Neural cell (in vitro differentiated cells): ENCODE measurements around the gene POLE2. TPM values are rescaled to one million over a fixed set of nuclear protein-coding genes. Genes with fewer than 3 reads are reported as not detected.

Experiments used
- H2AFZ ChIP-seq: fragments of 200-600, 300-800 bp; sonication (generic), shearing (Covaris generic); 2 replicates; pipeline ENCODE4 v1.6.0; 2014; ENCODE audit warnings: low read depth, mild to moderate bottlenecking, antibody characterized with exemption, low read length, moderate library complexity
- H3F3A ChIP-seq: fragments of 200-600 bp; shearing (Covaris generic); 2 replicates; pipeline ENCODE4 v1.6.1; 2016; ENCODE audit warnings: mild to moderate bottlenecking, moderate library complexity, mixed read lengths, antibody characterized with exemption, low read length; ENCODE audit not compliant: insufficient read depth, poor library complexity, severe bottlenecking
- H3K27ac ChIP-seq: fragments of 200-600, 300-800 bp; sonication (generic), shearing (Covaris generic); 2 replicates; pipeline ENCODE4 v1.5.1; 2014; ENCODE audit warnings: mild to moderate bottlenecking, low read length, moderate library complexity
- H3K27me3 ChIP-seq: fragments of 300-800, 200-600 bp; sonication (generic), shearing (Covaris generic); 2 replicates; pipeline ENCODE4 v1.6.0; 2014; ENCODE audit warnings: mild to moderate bottlenecking, low read depth, low read length, moderate library complexity; ENCODE audit not compliant: insufficient read depth
- H3K36me3 ChIP-seq: fragments of 300-800, 200-600 bp; sonication (generic), shearing (Covaris generic); 2 replicates; pipeline ENCODE4 v1.5.1; 2014; ENCODE audit warnings: mild to moderate bottlenecking, antibody characterized with exemption, low read length, moderate library complexity; ENCODE audit not compliant: insufficient read depth
- H3K4me2 ChIP-seq: fragments of 300-800, 200-600 bp; sonication (generic), shearing (Covaris generic); 2 replicates; pipeline ENCODE4 v1.6.0; 2014; ENCODE audit warnings: mild to moderate bottlenecking, low read length
- H3K4me3 ChIP-seq: fragments of 300-800, 200-600 bp; sonication (generic), shearing (Covaris generic); 2 replicates; pipeline ENCODE4 v1.5.1; 2014; ENCODE audit warnings: mild to moderate bottlenecking, low read length, moderate library complexity
- H3K79me2 ChIP-seq: fragments of 200-600 bp; shearing (Covaris generic); replicated peaks from 2 replicates; pipeline ENCODE4 v1.6.0; 2014; ENCODE audit warnings: mild to moderate bottlenecking, low read length, moderate library complexity; ENCODE audit not compliant: insufficient read depth
- H3K9ac ChIP-seq: fragments of 300-800, 200-600 bp; sonication (generic), shearing (Covaris generic); 2 replicates; pipeline ENCODE4 v1.6.1; 2016; ENCODE audit warnings: mild to moderate bottlenecking, low read length, mixed read lengths
- H3K9me2 ChIP-seq: fragments of 200-600 bp; shearing (Covaris generic); 2 replicates; pipeline ENCODE4 v1.6.1; 2016; ENCODE audit warnings: mild to moderate bottlenecking, low read length, mixed read lengths; ENCODE audit not compliant: insufficient read depth
- H3K9me3 ChIP-seq: fragments of 200-600, 300-800 bp; sonication (generic), shearing (Covaris generic); 2 replicates; pipeline ENCODE4 v1.6.1; 2016; ENCODE audit warnings: mild to moderate bottlenecking, mixed run types, low read length, moderate library complexity, mixed read lengths
- H4K20me1 ChIP-seq: fragments of 200-600 bp; shearing (Covaris generic); 2 replicates; pipeline ENCODE4 v1.6.1; 2016; ENCODE audit warnings: mild to moderate bottlenecking, mixed run types; ENCODE audit not compliant: insufficient read depth
- EP300 ChIP-seq: fragments of 450-650 bp; conservative IDR thresholded peaks from 2 replicates; pipeline ENCODE4 v1.6.1; 2014; ENCODE audit warnings: antibody characterized with exemption, mild to moderate bottlenecking, moderate library complexity; ENCODE audit not compliant: poor library complexity, severe bottlenecking
- EZH2 ChIP-seq: fragments of 200-600, 300-800 bp; shearing (Covaris generic), sonication (generic); IDR thresholded peaks from 2 replicates; pipeline ENCODE4 v1.6.1; 2014; ENCODE audit warnings: antibody characterized with exemption, low read length, borderline replicate concordance, mild to moderate bottlenecking; ENCODE audit not compliant: insufficient read depth, poor library complexity, severe bottlenecking
- MXI1 ChIP-seq: fragments of 450-650 bp; conservative IDR thresholded peaks from 2 replicates; pipeline ENCODE4 v1.6.1; 2014; ENCODE audit warnings: antibody characterized with exemption, mild to moderate bottlenecking; ENCODE audit not compliant: poor library complexity, severe bottlenecking
- POLR2AphosphoS5 ChIP-seq: IDR thresholded peaks from 2 replicates; pipeline ENCODE4 v1.6.1; 2012
- RAD21 ChIP-seq: fragments of 450-650 bp; conservative IDR thresholded peaks from 2 replicates; pipeline ENCODE4 v1.6.1; 2014; ENCODE audit warnings: antibody characterized with exemption, mild to moderate bottlenecking, moderate library complexity
- SMC3 ChIP-seq: fragments of 450-650 bp; conservative IDR thresholded peaks from 2 replicates; pipeline ENCODE4 v1.6.1; 2014; ENCODE audit warnings: antibody characterized with exemption, mild to moderate bottlenecking, moderate library complexity; ENCODE audit not compliant: poor library complexity
- TAF1 ChIP-seq: IDR thresholded peaks from 2 replicates; pipeline ENCODE4 v1.6.1; 2012; ENCODE audit warnings: low read depth
- polyA plus RNA-seq: library from polyadenylated mRNA; depleted of rRNA; stranded (reverse); fragments of >200 nt; gene quantifications from 2 replicates; pipeline ENCODE4 v1.2.3, GENCODE V29; 2014
- TF ChIP-seq, protein P1 (sequence below): IDR thresholded peaks from 2 replicates; pipeline ENCODE4 v1.6.1; 2012; ENCODE audit warnings: borderline replicate concordance
- TF ChIP-seq, protein P2 (sequence below): fragments of 450-650 bp; IDR thresholded peaks from 2 replicates; pipeline ENCODE4 v1.5.1; 2014; ENCODE audit warnings: antibody characterized with exemption, mild to moderate bottlenecking, moderate library complexity; ENCODE audit not compliant: poor library complexity, severe bottlenecking

Gene POLE2
- polyA plus RNA-seq, 1 donor from 2014 or later, result 7.9 TPM

DNA sequence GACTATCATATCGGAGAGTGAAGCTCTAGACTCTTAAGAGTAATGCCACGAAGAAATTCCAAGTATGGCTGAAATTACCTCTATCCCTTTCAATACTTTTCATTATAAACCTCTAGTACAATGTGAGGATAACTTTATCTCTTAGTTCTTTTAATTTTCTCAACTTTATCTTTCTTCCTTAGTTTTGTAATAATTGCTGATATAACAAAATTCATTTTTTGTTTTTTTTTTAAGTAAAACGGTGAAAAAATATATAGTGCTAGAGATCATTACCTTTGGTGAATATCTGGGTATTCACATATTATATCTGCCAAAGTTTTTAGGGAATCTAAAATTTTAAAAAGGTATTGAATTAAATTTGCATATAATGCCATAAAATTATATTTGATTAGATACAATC is 33.5 kb downstream of the POLE2 start:
- H3K4me2 ChIP-seq, result no peak overlapping the region
- H3K9me3 ChIP-seq, result no peaks in the 10 kb centered on the region
- H3K4me3 ChIP-seq, result no peak overlapping the region
- H2AFZ ChIP-seq, result no peak overlapping the region
- H3K9me2 ChIP-seq, result no peaks in the 10 kb centered on the region
- no peaks in the 10 kb centered on the region for H3K36me3 ChIP-seq
- H3K27ac ChIP-seq, result no peak overlapping the region
- H3K79me2 ChIP-seq, result no peaks in the 10 kb centered on the region
- H4K20me1 ChIP-seq, result no peaks in the 10 kb centered on the region
- no peaks in the 10 kb centered on the region for H3F3A ChIP-seq
- TF ChIP-seq POLR2AphosphoS5 (no peak), SMC3 (no peak), TAF1 (no peak), MXI1 (no peak), EZH2 (no peak)
- TF ChIP-seq, protein P1, sequence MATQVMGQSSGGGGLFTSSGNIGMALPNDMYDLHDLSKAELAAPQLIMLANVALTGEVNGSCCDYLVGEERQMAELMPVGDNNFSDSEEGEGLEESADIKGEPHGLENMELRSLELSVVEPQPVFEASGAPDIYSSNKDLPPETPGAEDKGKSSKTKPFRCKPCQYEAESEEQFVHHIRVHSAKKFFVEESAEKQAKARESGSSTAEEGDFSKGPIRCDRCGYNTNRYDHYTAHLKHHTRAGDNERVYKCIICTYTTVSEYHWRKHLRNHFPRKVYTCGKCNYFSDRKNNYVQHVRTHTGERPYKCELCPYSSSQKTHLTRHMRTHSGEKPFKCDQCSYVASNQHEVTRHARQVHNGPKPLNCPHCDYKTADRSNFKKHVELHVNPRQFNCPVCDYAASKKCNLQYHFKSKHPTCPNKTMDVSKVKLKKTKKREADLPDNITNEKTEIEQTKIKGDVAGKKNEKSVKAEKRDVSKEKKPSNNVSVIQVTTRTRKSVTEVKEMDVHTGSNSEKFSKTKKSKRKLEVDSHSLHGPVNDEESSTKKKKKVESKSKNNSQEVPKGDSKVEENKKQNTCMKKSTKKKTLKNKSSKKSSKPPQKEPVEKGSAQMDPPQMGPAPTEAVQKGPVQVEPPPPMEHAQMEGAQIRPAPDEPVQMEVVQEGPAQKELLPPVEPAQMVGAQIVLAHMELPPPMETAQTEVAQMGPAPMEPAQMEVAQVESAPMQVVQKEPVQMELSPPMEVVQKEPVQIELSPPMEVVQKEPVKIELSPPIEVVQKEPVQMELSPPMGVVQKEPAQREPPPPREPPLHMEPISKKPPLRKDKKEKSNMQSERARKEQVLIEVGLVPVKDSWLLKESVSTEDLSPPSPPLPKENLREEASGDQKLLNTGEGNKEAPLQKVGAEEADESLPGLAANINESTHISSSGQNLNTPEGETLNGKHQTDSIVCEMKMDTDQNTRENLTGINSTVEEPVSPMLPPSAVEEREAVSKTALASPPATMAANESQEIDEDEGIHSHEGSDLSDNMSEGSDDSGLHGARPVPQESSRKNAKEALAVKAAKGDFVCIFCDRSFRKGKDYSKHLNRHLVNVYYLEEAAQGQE, result no peak
- no peaks in the 10 kb centered on the region for H3K27me3 ChIP-seq
- H3K9ac ChIP-seq, result no peak overlapping the region

DNA sequence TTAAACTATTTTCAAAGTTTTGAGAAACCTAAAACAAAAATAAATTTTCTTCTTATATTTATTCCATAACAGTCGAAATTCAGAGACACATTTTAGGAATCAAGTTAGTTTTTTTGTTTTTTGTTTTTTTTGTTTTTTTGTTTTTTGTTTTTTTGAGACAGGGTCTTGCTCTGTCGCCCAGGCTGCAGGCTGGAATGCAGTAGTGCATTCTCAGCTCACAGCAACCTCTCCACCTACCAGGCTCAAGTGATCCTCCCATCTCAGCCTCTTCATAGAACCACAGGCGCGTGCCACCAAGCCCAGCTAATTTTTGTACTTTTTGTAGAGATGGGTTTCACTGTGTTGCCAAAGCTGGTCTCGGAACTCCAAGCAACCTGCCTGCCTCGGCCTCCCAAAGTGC is 34.5 kb downstream of the POLE2 start:
- no peaks in the 10 kb centered on the region for H4K20me1 ChIP-seq

More for the DNA sequence above, 34.5 kb downstream of the POLE2 start:
- H3K4me2 ChIP-seq, result no peak overlapping the region
- no peaks in the 10 kb centered on the region for H3K9me3 ChIP-seq
- no peak overlapping the region for H3K4me3 ChIP-seq
- H3K9me2 ChIP-seq, result no peaks in the 10 kb centered on the region
- no peak overlapping the region for H3K27ac ChIP-seq
- H3K79me2 ChIP-seq, result no peaks in the 10 kb centered on the region
- H3K27me3 ChIP-seq, result no peaks in the 10 kb centered on the region
- H3K36me3 ChIP-seq, result no peaks in the 10 kb centered on the region
- H3K9ac ChIP-seq, result no peak overlapping the region
- no peaks in the 10 kb centered on the region for H3F3A ChIP-seq
- H2AFZ ChIP-seq, result no peak overlapping the region
- TF ChIP-seq RAD21, result no peak
- TF ChIP-seq MXI1, result no peak
- TF ChIP-seq, protein P2, sequence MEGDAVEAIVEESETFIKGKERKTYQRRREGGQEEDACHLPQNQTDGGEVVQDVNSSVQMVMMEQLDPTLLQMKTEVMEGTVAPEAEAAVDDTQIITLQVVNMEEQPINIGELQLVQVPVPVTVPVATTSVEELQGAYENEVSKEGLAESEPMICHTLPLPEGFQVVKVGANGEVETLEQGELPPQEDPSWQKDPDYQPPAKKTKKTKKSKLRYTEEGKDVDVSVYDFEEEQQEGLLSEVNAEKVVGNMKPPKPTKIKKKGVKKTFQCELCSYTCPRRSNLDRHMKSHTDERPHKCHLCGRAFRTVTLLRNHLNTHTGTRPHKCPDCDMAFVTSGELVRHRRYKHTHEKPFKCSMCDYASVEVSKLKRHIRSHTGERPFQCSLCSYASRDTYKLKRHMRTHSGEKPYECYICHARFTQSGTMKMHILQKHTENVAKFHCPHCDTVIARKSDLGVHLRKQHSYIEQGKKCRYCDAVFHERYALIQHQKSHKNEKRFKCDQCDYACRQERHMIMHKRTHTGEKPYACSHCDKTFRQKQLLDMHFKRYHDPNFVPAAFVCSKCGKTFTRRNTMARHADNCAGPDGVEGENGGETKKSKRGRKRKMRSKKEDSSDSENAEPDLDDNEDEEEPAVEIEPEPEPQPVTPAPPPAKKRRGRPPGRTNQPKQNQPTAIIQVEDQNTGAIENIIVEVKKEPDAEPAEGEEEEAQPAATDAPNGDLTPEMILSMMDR, result no peak
- TF ChIP-seq, protein P1, result no peak
- TF ChIP-seq SMC3, result no peak
- no peak for TF ChIP-seq POLR2AphosphoS5
- TF ChIP-seq EZH2, result no peak
- TF ChIP-seq EP300, result no peak
- no peak for TF ChIP-seq TAF1
